ENCODE data around the gene TMEM26. TPM values are rescaled to one million over a fixed set of nuclear protein-coding genes. Genes with fewer than 3 reads are reported as not detected.

TMEM26 gene
- total RNA-seq = not detected

DNA sequence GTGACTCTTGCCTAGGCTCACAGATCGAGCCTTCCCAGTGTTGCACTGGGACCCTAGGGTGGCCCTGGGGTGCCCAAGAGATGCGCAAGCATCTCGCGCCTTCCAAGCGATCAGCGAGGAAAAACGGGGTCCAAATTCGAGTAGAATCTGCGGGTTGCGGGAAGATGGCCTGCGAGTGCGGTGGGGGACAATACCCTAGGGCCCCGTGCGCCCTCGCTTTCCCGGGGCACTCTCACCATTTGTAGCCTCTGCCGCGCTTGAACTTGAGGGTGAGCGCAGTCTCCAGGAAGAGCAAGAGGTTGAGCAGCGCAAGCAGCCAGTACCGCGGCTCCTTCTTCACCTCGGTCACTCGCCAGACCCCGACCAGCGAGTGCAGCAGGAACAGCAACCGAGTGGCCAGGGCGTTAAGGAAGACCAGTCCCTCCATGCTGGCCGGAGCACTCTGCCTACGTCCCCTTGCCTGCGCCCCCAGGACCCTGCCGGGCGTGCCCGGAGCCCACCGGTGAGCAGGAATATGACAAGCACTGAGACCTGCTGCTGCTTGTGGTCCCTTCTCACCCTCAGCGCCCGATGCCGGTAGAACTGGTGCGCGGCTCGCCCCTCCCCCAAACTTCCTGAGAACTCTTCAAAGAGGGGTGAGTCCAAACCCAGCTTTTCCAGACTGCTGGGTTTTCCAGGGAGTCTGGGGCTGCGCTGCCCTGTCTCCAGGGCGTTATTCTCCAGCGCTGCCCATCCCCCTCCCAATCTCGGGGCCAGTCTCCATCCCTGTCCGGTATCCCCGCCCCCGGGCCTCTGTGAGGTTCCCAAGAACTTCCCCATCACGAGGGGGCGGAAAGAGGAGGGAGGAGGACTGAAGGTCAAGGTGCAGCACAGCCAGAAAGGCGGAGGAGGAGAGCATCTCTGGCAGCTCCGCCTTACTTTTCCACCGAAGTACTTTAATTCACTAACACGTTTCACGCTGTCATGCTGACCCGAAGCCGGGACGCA lies at the start of gene TMEM26:
TMEM26 (minus strand) TSS at position 727 of the 987 bp plus-strand sequence; CDS start at position 427, 300 bp downstream.
- DNase-seq (ENCODE audit: low spot score in 2 of 2) = peak in 1 of 2 donors; percentile 52
- Histone ChIP-seq H3K36me3 (no peaks in the 10 kb centered on the region), H3K27me3 (peaks cover 23% of the 10 kb centered on the region), H3K4me3 (peak within 1 kb of the TSS; percentile 43), H3K4me1 (peaks cover 17% of the 10 kb centered on the region), H3K27ac (no peak within 1 kb of the TSS), H3K9me3 (no peaks in the 10 kb centered on the region)
- TF ChIP-seq POLR2AphosphoS5 (IDR thresholded peaks at IDR 0.05) (no peak), POLR2A (IDR thresholded peaks at IDR 0.05) (no peak), EP300 (IDR thresholded peaks at IDR 0.05) (no peak)
- TF ChIP-seq, protein P1, sequence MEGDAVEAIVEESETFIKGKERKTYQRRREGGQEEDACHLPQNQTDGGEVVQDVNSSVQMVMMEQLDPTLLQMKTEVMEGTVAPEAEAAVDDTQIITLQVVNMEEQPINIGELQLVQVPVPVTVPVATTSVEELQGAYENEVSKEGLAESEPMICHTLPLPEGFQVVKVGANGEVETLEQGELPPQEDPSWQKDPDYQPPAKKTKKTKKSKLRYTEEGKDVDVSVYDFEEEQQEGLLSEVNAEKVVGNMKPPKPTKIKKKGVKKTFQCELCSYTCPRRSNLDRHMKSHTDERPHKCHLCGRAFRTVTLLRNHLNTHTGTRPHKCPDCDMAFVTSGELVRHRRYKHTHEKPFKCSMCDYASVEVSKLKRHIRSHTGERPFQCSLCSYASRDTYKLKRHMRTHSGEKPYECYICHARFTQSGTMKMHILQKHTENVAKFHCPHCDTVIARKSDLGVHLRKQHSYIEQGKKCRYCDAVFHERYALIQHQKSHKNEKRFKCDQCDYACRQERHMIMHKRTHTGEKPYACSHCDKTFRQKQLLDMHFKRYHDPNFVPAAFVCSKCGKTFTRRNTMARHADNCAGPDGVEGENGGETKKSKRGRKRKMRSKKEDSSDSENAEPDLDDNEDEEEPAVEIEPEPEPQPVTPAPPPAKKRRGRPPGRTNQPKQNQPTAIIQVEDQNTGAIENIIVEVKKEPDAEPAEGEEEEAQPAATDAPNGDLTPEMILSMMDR (IDR thresholded peaks at IDR 0.05) = no peak
- 14% methylated on average over 29 of the region's 58 CpGs for WGBS

DNA sequence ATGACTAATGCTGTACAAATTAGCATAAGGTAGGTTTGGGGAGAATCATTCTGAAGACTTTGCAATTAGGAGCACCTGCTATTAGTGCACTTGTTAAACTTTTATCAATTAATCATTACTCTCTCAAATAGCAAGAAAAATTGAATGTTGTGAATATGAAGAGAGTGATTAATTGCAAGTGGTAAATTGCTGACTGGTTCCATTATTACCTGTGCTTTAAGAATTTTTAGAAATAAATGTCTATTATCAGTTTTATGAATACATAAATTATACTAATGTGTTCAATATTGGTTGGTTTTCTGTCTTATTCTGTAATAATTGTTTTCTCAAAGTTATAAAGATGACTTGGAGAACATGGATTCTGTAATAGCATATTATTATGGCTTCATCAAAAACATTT lies 47.3 kb upstream of the TMEM26 start:
- no peaks in the 10 kb centered on the region for H3K9me3 ChIP-seq
- H3K27me3 ChIP-seq = no peaks in the 10 kb centered on the region
- no peaks in the 10 kb centered on the region for H3K4me1 ChIP-seq
- TF ChIP-seq EP300 (IDR thresholded peaks at IDR 0.05) = no peak
- TF ChIP-seq, protein P1 (IDR thresholded peaks at IDR 0.05) = no peak
- no peak for TF ChIP-seq POLR2AphosphoS5 (IDR thresholded peaks at IDR 0.05)
- TF ChIP-seq POLR2A (IDR thresholded peaks at IDR 0.05) = no peak
- H3K36me3 ChIP-seq = no peaks in the 10 kb centered on the region
- DNase-seq (ENCODE audit: low spot score in 2 of 2) = no peak
- H3K4me3 ChIP-seq = no peak overlapping the region
- H3K27ac ChIP-seq = no peak overlapping the region

DNA sequence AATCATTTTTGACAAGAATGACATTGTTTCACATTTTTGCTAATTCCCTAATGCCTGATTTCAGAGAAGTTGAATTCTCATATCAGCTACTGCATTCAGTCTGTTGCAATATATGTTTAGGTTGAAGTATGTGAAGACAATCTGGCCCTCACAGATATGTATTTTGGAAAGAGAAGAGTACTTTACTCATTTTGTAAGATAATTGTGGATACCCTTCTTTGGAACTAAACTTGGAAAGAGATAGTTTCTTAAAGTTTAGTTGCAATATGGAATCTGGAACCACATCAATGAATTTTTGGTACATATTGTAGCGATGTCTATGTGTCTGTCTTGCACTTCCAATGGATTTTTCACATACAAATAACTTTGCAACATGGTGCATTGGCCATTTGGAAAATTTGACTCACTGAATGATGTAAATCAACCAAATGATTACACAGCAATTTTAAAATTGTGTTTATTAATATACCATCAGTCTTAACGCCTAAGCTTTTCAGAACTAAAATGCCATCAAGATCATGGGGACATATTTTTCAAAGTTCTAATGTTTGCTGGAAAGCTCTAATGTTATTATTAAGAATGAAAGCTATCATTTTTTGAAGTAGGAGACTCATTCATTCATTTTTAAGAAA lies 39.3 kb upstream of the TMEM26 start:
- WGBS = 96% methylated on average over 2 of the region's 2 CpGs
- Histone ChIP-seq H3K4me1 (no peaks in the 10 kb centered on the region), H3K4me3 (no peak overlapping the region), H3K27ac (no peak overlapping the region), H3K27me3 (no peaks in the 10 kb centered on the region), H3K36me3 (no peaks in the 10 kb centered on the region), H3K9me3 (no peaks in the 10 kb centered on the region)
- DNase-seq (ENCODE audit: low spot score in 2 of 2) = no peak
- TF ChIP-seq POLR2A (IDR thresholded peaks at IDR 0.05) (no peak), POLR2AphosphoS5 (IDR thresholded peaks at IDR 0.05) (no peak), EP300 (IDR thresholded peaks at IDR 0.05) (no peak)
- TF ChIP-seq, protein P1 (IDR thresholded peaks at IDR 0.05) = no peak

DNA sequence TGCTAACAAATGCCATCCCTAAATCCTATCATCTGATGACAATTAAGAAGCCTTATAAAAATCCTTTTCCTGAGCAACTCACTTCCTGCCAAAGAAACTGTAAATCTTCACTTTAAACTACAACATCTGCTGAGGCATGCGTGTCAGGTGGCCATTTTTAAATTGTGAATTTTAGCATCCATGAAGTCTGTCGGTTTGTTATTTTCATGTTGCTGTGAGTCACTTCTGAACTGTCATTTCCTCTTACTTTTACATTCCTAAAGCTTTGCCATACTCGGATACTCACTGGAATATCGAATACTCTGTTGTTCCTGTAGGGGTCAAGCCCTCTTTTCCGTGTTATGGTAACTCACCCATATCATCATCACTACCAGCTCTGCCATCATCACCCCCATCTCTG lies 34.3 kb upstream of the TMEM26 start:
- WGBS = 64% methylated on average over 5 of the region's 5 CpGs
- TF ChIP-seq, protein P1 (IDR thresholded peaks at IDR 0.05) = no peak
- TF ChIP-seq EP300 (IDR thresholded peaks at IDR 0.05) (no peak), POLR2A (IDR thresholded peaks at IDR 0.05) (no peak), POLR2AphosphoS5 (IDR thresholded peaks at IDR 0.05) (no peak)

More for the DNA sequence above, 34.3 kb upstream of the TMEM26 start:
- H3K4me3 ChIP-seq = no peak overlapping the region
- H3K4me1 ChIP-seq = no peaks in the 10 kb centered on the region
- no peaks in the 10 kb centered on the region for H3K36me3 ChIP-seq
- H3K27ac ChIP-seq = no peak overlapping the region
- H3K9me3 ChIP-seq = no peaks in the 10 kb centered on the region
- H3K27me3 ChIP-seq = no peaks in the 10 kb centered on the region
- no peak for DNase-seq (ENCODE audit: low spot score in 2 of 2)

Data from suprapubic skin (tissue), 4 donors.